Endodermal cell (in vitro differentiated cells): ENCODE results near the gene CDH6. TPM values are rescaled to one million over a fixed set of nuclear protein-coding genes. Genes with fewer than 3 reads are reported as not detected.

ENCODE experiments used
- DNase-seq: peaks from one replicate; pipeline ENCODE4 v3.0.0-alpha.2; 2017
- H3K27ac ChIP-seq: 2 replicates; pipeline ENCODE4 v1.5.1; 2013; ENCODE audit warnings: mild to moderate bottlenecking, low read depth, low read length, moderate library complexity
- H3K27me3 ChIP-seq: 2 replicates; pipeline ENCODE4 v1.6.1; 2013; ENCODE audit warnings: mild to moderate bottlenecking, low read length, moderate library complexity; ENCODE audit not compliant: insufficient read depth, control insufficient read depth, poor library complexity, severe bottlenecking
- H3K36me3 ChIP-seq: 2 replicates; pipeline ENCODE4 v1.7.0; 2013; ENCODE audit warnings: mild to moderate bottlenecking, low read length, moderate library complexity; ENCODE audit not compliant: control insufficient read depth, insufficient read depth
- H3K4me1 ChIP-seq: one replicate; pipeline ENCODE4 v1.7.0; 2013; ENCODE audit warnings: low read length; ENCODE audit not compliant: control insufficient read depth, insufficient read depth
- H3K4me3 ChIP-seq: 2 replicates; pipeline ENCODE4 v1.5.1; 2013; ENCODE audit warnings: mild to moderate bottlenecking, low read length, moderate library complexity
- H3K9ac ChIP-seq: 2 replicates; pipeline ENCODE4 v1.6.1; 2013; ENCODE audit warnings: mild to moderate bottlenecking, low read length, moderate library complexity; ENCODE audit not compliant: poor library complexity, severe bottlenecking; ENCODE audit errors: extremely low read depth
- H3K9me3 ChIP-seq: 2 replicates; pipeline ENCODE4 v1.6.1; 2013; ENCODE audit warnings: mild to moderate bottlenecking, low read length, moderate library complexity; ENCODE audit not compliant: control insufficient read depth
- H3K27ac Mint-ChIP-seq: 2 replicates; pipeline ENCODE4 v1.8.0; 2020; ENCODE audit warnings: mixed read lengths
- H3K27me3 Mint-ChIP-seq: 2 replicates; pipeline ENCODE4 v1.8.0; 2021; ENCODE audit warnings: mild to moderate bottlenecking, mixed read lengths; ENCODE audit not compliant: insufficient read depth
- H3K36me3 Mint-ChIP-seq: 2 replicates; pipeline ENCODE4 v1.8.0; 2020; ENCODE audit warnings: low read depth, mixed read lengths
- H3K4me1 Mint-ChIP-seq: 2 replicates; pipeline ENCODE4 v1.8.0; 2020; ENCODE audit warnings: mixed read lengths
- H3K4me3 Mint-ChIP-seq: 2 replicates; pipeline ENCODE4 v1.8.0; 2020; ENCODE audit warnings: mild to moderate bottlenecking, moderate library complexity, mixed read lengths
- H3K9me3 Mint-ChIP-seq: 2 replicates; pipeline ENCODE4 v1.8.0; 2020; ENCODE audit warnings: mild to moderate bottlenecking, mixed read lengths
- CTCF ChIP-seq: fragments of 200-600 bp; sonication (generic); conservative IDR thresholded peaks from 2 replicates; pipeline ENCODE4 v1.5.0; 2021; ENCODE audit warnings: antibody characterized with exemption, mild to moderate bottlenecking
- WGBS, 2 experiments: methylation state at CpG; one replicate each; pipeline versions ENCODE4 v1.1.5 to v1.1.7; 2013; ENCODE audit warnings: missing lambda C conversion rate in 2 of 2, mixed read lengths in 1 of 2; ENCODE audit not compliant: insufficient coverage in 1 of 2, insufficient read length in 1 of 2; 5-methylcytosine and 5-hydroxymethylcytosine counted together
- total RNA-seq, 2 donors: library from RNA; stranded (reverse); fragmentation: NEBNext Ultra II Directional in 1 of 2; extraction: Animal tissue kit (Norgen Biotek cat#: 25700) in 1 of 2; gene quantifications; 2 replicates in 1 of 2; 3 replicates in 1 of 2; pipeline ENCODE4 v1.2.1, GENCODE V29; 2021

The CDH6 gene
- total RNA-seq, 2 donors from 2014 or later, result 1.1 TPM

GRCh38 chr5:31362529-31362900 lies 169.0 kb downstream of the CDH6 start:
- Histone ChIP-seq H3K9me3 (peaks cover 6% of the 10 kb centered on the region), H3K4me3 (no peak overlapping the region), H3K4me1 (no peaks in the 10 kb centered on the region), H3K27ac (no peak overlapping the region), H3K27me3 (no peaks in the 10 kb centered on the region), H3K36me3 (no peaks in the 10 kb centered on the region), H3K9ac (no peak overlapping the region)
- H3K9me3 Mint-ChIP-seq, result no peaks in the 10 kb centered on the region
- no peak overlapping the region for H3K4me3 Mint-ChIP-seq
- H3K27me3 Mint-ChIP-seq, result no peaks in the 10 kb centered on the region
- no peaks in the 10 kb centered on the region for H3K36me3 Mint-ChIP-seq
- H3K27ac Mint-ChIP-seq, result no peak overlapping the region
- whole genome bisulfite sequencing, 2 experiments, result 87% methylated on average over 1 of the region's 1 CpG; no CpG with 5 or more reads in 1 of the 2 experiments
- DNase-seq, result no peak
- H3K4me1 Mint-ChIP-seq, result no peaks in the 10 kb centered on the region
- TF ChIP-seq CTCF, result no peak

- H3K4me1 Mint-ChIP-seq, result no peaks in the 10 kb centered on the region
- peaks cover 6% of the 10 kb centered on the region for H3K9me3 ChIP-seq
- H3K27me3 Mint-ChIP-seq, result no peaks in the 10 kb centered on the region
- no peak overlapping the region for H3K4me3 Mint-ChIP-seq
- H3K9me3 Mint-ChIP-seq, result no peaks in the 10 kb centered on the region
- H3K9ac ChIP-seq, result no peak overlapping the region
- H3K27me3 ChIP-seq, result no peaks in the 10 kb centered on the region
- WGBS, 2 experiments, result 100% methylated on average over 2 of the region's 3 CpGs; no CpG with 5 or more reads in 1 of the 2 experiments
- no peaks in the 10 kb centered on the region for H3K36me3 Mint-ChIP-seq
- no peaks in the 10 kb centered on the region for H3K4me1 ChIP-seq
- no peaks in the 10 kb centered on the region for H3K36me3 ChIP-seq
- H3K27ac Mint-ChIP-seq, result no peak overlapping the region
- no peak overlapping the region for H3K4me3 ChIP-seq
- DNase-seq, result no peak
- no peak for TF ChIP-seq CTCF
- H3K27ac ChIP-seq, result no peak overlapping the region
Observed at GRCh38 chr5:31362931-31363568, 169.6 kb downstream of the CDH6 start.

DNA sequence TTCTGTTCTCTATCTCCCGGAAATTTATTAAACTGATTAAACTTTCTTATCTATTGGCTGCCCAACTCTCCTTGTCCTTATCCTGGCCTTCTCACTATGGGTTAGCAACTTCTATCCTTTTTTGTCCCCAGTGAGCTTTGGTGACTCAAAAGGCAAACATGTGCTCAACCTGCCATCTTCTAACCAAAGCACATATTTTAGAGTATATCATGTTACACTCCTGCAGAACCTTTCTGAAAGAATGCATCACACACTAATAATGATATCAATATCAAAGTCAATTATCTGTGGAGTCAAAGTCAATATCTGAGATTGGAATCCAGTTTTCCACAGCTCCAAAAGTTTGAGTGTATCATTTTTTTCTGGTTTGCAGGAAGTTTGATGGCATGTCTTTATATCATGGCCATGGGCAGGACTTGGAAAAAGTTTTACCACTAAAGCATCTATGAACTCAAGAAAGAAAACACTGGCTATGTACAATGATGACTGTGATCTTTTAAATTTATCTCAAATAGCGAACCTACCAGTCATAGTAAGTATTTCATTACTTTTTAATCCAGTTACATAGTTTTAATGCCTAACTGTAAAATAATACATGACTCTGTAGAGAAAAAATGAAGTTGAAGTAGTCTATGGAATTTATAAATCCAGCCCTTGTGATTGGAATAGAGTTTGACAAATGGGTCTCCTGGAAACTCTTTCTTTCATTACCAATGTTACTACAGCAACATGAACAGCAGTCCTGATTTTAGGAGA lies 171.6 kb downstream of the CDH6 start:
- no peaks in the 10 kb centered on the region for H3K27me3 Mint-ChIP-seq
- no peaks in the 10 kb centered on the region for H3K27me3 ChIP-seq
- H3K27ac ChIP-seq, result no peak overlapping the region
- H3K4me3 Mint-ChIP-seq, result no peak overlapping the region
- no peaks in the 10 kb centered on the region for H3K9me3 Mint-ChIP-seq
- H3K27ac Mint-ChIP-seq, result no peak overlapping the region
- no peaks in the 10 kb centered on the region for H3K4me1 ChIP-seq
- H3K9ac ChIP-seq, result no peak overlapping the region
- no peak overlapping the region for H3K4me3 ChIP-seq
- no peak for DNase-seq
- WGBS, 2 experiments, result 80 to 94% methylated on average over 1 to 2 of the region's 2 CpGs
- no peaks in the 10 kb centered on the region for H3K4me1 Mint-ChIP-seq
- no peaks in the 10 kb centered on the region for H3K36me3 ChIP-seq
- TF ChIP-seq CTCF, result no peak
- peaks cover 6% of the 10 kb centered on the region for H3K9me3 ChIP-seq
- H3K36me3 Mint-ChIP-seq, result no peaks in the 10 kb centered on the region
